Heart left ventricle (tissue), 13 donors: Measurements from ENCODE around the gene KRTAP5-11.
"Not testable (repeated sequence)": the region's sequence is repeated elsewhere in the genome, so short reads cannot be mapped to it uniquely, and the experiment has no call there.

Experiments
- CTCF ChIP-seq, 12 donors: fragments of 200-600 bp; sonication (generic) in 4 of 12; IDR thresholded peaks; one replicate each; pipeline versions ENCODE4 v1.5.0 to v1.8.0; 2018 to 2022; ENCODE audit warnings: antibody characterized with exemption in 12 of 12, mild to moderate bottlenecking in 5 of 12
- POLR2A ChIP-seq, 2 donors: fragments of 450-650 bp; IDR thresholded peaks; one replicate each; pipeline ENCODE4 v1.6.1; 2017; ENCODE audit warnings: antibody characterized with exemption in 2 of 2, mild to moderate bottlenecking in 2 of 2, moderate library complexity in 2 of 2
- donor health status: ischemic (EF 13 %, LVEDD 7.1; RV severe dilation, severe dysfunction).
- donor health status: DM: no; HTN: yes; CAD: no.
- donor health status: DM: no; HTN: no; CAD: no.
- donor health status: ischemic (EF 25% LVEDD 6.9; RV normal size, moderate dysfunction).
- donor health status: ischemic (EF 25% LVEDD 5.7; RV mildly dilated, moderate dysfunction).
- donor health status: ischemic (EF 35%, LVEDD 5.7; RV mildly dilated, moderate dysfunction).
- donor health status: nonischemic (EF 11% LVEDD 7.7; RV severe dilation, severe dysfunction).
- donor health status: DM: yes; HTN: yes; CAD: no.
- donor health status: PGD.
- donor health status: ischemic (EF 29% LVEDD 5.4; RV normal size, mild dysfunction).
- donor health status: nonischemic (EF 23%, LVEDD 6.1; RV moderate dilation, normal function).

- TF ChIP-seq CTCF, POLR2A (IDR thresholded peaks at IDR 0.05): not testable (repeated sequence)
These were observed 42.7 kb downstream of the KRTAP5-11 start for GRCh38 chr11:71539971-71540370.
